ENCODE measurements around the gene RNASEH2B. TPM values are rescaled to one million over a fixed set of nuclear protein-coding genes. Genes with fewer than 3 reads are reported as not detected.
A peak's percentile ranks its signal among the peaks of the same experiment; 100 is the strongest.

Gene RNASEH2B
- total RNA-seq, 1 experiment from 2014 or later, result 30.3 TPM

GRCh38 chr13:50905256-50905655 is 4.3 kb upstream of the RNASEH2B start:
- no peak for DNase-seq (ENCODE audit: low read depth)

- DNase-seq (ENCODE audit: low read depth), result no peak
These were observed 1.8 kb upstream of the RNASEH2B start for GRCh38 chr13:50907781-50908180.

GRCh38 chr13:50908371-50908770 is 1.2 kb upstream of the RNASEH2B start:
- no peak for DNase-seq (ENCODE audit: low read depth)

GRCh38 chr13:50910485-50910805 is 854 bp downstream of the RNASEH2B start:
- no peak for DNase-seq (ENCODE audit: low read depth)

- no peak for DNase-seq (ENCODE audit: low read depth)
These were observed 1.6 kb downstream of the RNASEH2B start for GRCh38 chr13:50911081-50911631.

GRCh38 chr13:50911937-50912795 is 2.6 kb downstream of the RNASEH2B start:
- DNase-seq (ENCODE audit: low read depth), result peak; percentile 73

GRCh38 chr13:50912851-50913250 is 3.3 kb downstream of the RNASEH2B start:
- no peak for DNase-seq (ENCODE audit: low read depth)

GRCh38 chr13:50914176-50914700 is 4.6 kb downstream of the RNASEH2B start:
- DNase-seq (ENCODE audit: low read depth), result no peak

GRCh38 chr13:50914848-50915247 is 5.3 kb downstream of the RNASEH2B start:
- DNase-seq (ENCODE audit: low read depth), result peak; percentile 24

GRCh38 chr13:50915565-50915964 is 6.0 kb downstream of the RNASEH2B start:
- no peak for DNase-seq (ENCODE audit: low read depth)

GRCh38 chr13:50916701-50917184 is 7.2 kb downstream of the RNASEH2B start:
- no peak for DNase-seq (ENCODE audit: low read depth)

GRCh38 chr13:50917572-50917971 is 8.0 kb downstream of the RNASEH2B start:
- DNase-seq (ENCODE audit: low read depth), result no peak

- DNase-seq (ENCODE audit: low read depth), result no peak
These were observed 9.0 kb downstream of the RNASEH2B start for GRCh38 chr13:50918567-50918966.

GRCh38 chr13:50919277-50919676 is 9.7 kb downstream of the RNASEH2B start:
- no peak for DNase-seq (ENCODE audit: low read depth)

GRCh38 chr13:50921706-50922105 is 12.1 kb downstream of the RNASEH2B start:
- DNase-seq (ENCODE audit: low read depth), result no peak

- no peak for DNase-seq (ENCODE audit: low read depth)
These were observed 13.7 kb downstream of the RNASEH2B start for GRCh38 chr13:50923272-50923671.

GRCh38 chr13:50924025-50924424 is 14.4 kb downstream of the RNASEH2B start:
- no peak for DNase-seq (ENCODE audit: low read depth)

GRCh38 chr13:50927701-50928100 is 18.1 kb downstream of the RNASEH2B start:
- no peak for DNase-seq (ENCODE audit: low read depth)

- no peak for DNase-seq (ENCODE audit: low read depth)
These were observed 18.5 kb downstream of the RNASEH2B start for GRCh38 chr13:50928102-50928501.

GRCh38 chr13:50928659-50929462 is 19.3 kb downstream of the RNASEH2B start:
- no peak for DNase-seq (ENCODE audit: low read depth)

- DNase-seq (ENCODE audit: low read depth), result no peak
These were observed 22.5 kb downstream of the RNASEH2B start for GRCh38 chr13:50932091-50932490.
